Endothelial cell of umbilical vein (primary cell): ENCODE results near the gene LONP1. TPM values are rescaled to one million over a fixed set of nuclear protein-coding genes. Genes with fewer than 3 reads are reported as not detected.

Experiments
- BruUV-seq: library from RNA; stranded (reverse); fragments of 400-500 nt; replicated peaks from 2 replicates; lab custom pipeline; 2021; lab: Mats Ljungman, UMichigan
- CTCF ChIA-PET: fragments of 300-600, 350-600 bp; sonication (Branson Sonifier 250); formaldehyde crosslinking; loops from one replicate; lab custom pipeline; 2021; ENCODE audit warnings: antibody characterized with exemption, inconsistent platforms; lab: Charles Lee
- POLR2A ChIA-PET: fragments of 300-600, 350-600 bp; sonication (Branson Sonifier 250); formaldehyde crosslinking; loops from one replicate; lab custom pipeline; 2021; ENCODE audit warnings: antibody characterized with exemption, inconsistent platforms; lab: Charles Lee
- DNase-seq: peaks from one replicate; pipeline ENCODE4 v3.0.0-alpha.2; 2011; ENCODE audit warnings: low read depth, low spot score
- FAIRE-seq: peaks from 2 replicates; lab custom pipeline; 2011; peaks lifted over from hg19 to GRCh38; lab: Jason Lieb, UNC
- H2AFZ ChIP-seq: 2 replicates; pipeline ENCODE4 v1.6.0; 2012; ENCODE audit warnings: low read depth, low read length, control low read depth, inconsistent platforms
- H3K27ac ChIP-seq: 2 replicates; pipeline ENCODE4 v1.5.1; 2011; ENCODE audit warnings: low read depth, mild to moderate bottlenecking, control low read depth, low read length, moderate library complexity; ENCODE audit not compliant: insufficient read depth
- H3K27me3 ChIP-seq, 2 experiments: 2 replicates each; pipeline versions ENCODE4 v1.6.0 to v1.6.1; 2011; ENCODE audit warnings: low read length in 2 of 2, mixed read lengths in 1 of 2; ENCODE audit not compliant: control insufficient read depth in 2 of 2, insufficient read depth in 2 of 2
- H3K36me3 ChIP-seq, 2 experiments: 2 replicates in 1 of 2; 3 replicates in 1 of 2; pipeline ENCODE4 v1.5.1; 2011; ENCODE audit warnings: low read length in 2 of 2, mild to moderate bottlenecking in 1 of 2, moderate library complexity in 1 of 2; ENCODE audit not compliant: control insufficient read depth in 2 of 2, insufficient read depth in 2 of 2; ENCODE audit errors: extremely low read depth in 1 of 2
- H3K4me1 ChIP-seq: 3 replicates; pipeline ENCODE4 v1.5.1; 2011; ENCODE audit warnings: mild to moderate bottlenecking, low read length; ENCODE audit not compliant: control insufficient read depth, insufficient read depth; ENCODE audit errors: extremely low read depth
- H3K4me2 ChIP-seq: 2 replicates; pipeline ENCODE4 v1.6.1; 2011; ENCODE audit warnings: low read length, control low read depth, mixed read lengths; ENCODE audit not compliant: insufficient read depth
- H3K4me3 ChIP-seq, 3 experiments: fragments of 200-600 bp in 1 of 3; sonication (generic), shearing (Covaris generic) in 1 of 3; replicated peaks in 1 of 3; 2 replicates each; pipeline ENCODE4 v1.5.1; 2011 to 2016; ENCODE audit warnings: control low read depth in 3 of 3, low read length in 3 of 3, mild to moderate bottlenecking in 2 of 3, inconsistent platforms in 1 of 3, low read depth in 1 of 3, moderate library complexity in 1 of 3; ENCODE audit not compliant: insufficient read depth in 1 of 3
- H3K79me2 ChIP-seq: 2 replicates; pipeline ENCODE4 v1.6.0; 2012; ENCODE audit warnings: low read length, inconsistent platforms; ENCODE audit not compliant: control insufficient read depth, insufficient read depth
- H3K9ac ChIP-seq: replicated peaks from 2 replicates; pipeline ENCODE3; 2011; ENCODE audit warnings: low read length, control low read depth; ENCODE audit not compliant: insufficient read depth; ENCODE audit errors: extremely low read depth
- H3K9me1 ChIP-seq: replicated peaks from 3 replicates; pipeline ENCODE4 v1.6.0; 2011; ENCODE audit warnings: mild to moderate bottlenecking, low read length; ENCODE audit not compliant: control insufficient read depth, insufficient read depth; ENCODE audit errors: extremely low read depth
- H3K9me3 ChIP-seq: replicated peaks from 2 replicates; pipeline ENCODE4 v1.5.1; 2012; ENCODE audit warnings: low read length, inconsistent platforms; ENCODE audit not compliant: control insufficient read depth, insufficient read depth
- H4K20me1 ChIP-seq: replicated peaks from 2 replicates; pipeline ENCODE3; 2011; ENCODE audit warnings: mild to moderate bottlenecking, low read length; ENCODE audit not compliant: control insufficient read depth, insufficient read depth; ENCODE audit errors: extremely low read depth
- CTCF ChIP-seq, 2 donors: IDR thresholded peaks; 1 replicate in 1 of 2; 2 replicates in 1 of 2; pipeline ENCODE4 v1.5.1; 2011; ENCODE audit warnings: low read length in 2 of 2, mild to moderate bottlenecking in 2 of 2, moderate library complexity in 2 of 2, control low read depth in 1 of 2, inconsistent platforms in 1 of 2, low read depth in 1 of 2; ENCODE audit not compliant: insufficient read depth in 1 of 2; ENCODE audit errors: extremely low read depth in 1 of 2
- EZH2 ChIP-seq: IDR thresholded peaks from 2 replicates; pipeline ENCODE4 v1.6.1; 2012; ENCODE audit warnings: borderline replicate concordance, low read depth, mild to moderate bottlenecking, moderate library complexity, low read length, inconsistent platforms; ENCODE audit not compliant: severe bottlenecking
- FOS ChIP-seq: IDR thresholded peaks from 2 replicates; pipeline ENCODE4 v1.6.1; 2011; ENCODE audit warnings: mild to moderate bottlenecking, low read length, moderate library complexity, borderline replicate concordance; ENCODE audit not compliant: insufficient read depth
- GATA2 ChIP-seq: IDR thresholded peaks from 2 replicates; pipeline ENCODE4 v1.7.0; 2011; ENCODE audit warnings: low read depth, mild to moderate bottlenecking, moderate library complexity, mixed read lengths, low read length; ENCODE audit not compliant: insufficient read length, insufficient read depth
- JUN ChIP-seq: IDR thresholded peaks from 2 replicates; pipeline ENCODE4 v1.6.1; 2011; ENCODE audit warnings: borderline replicate concordance, low read depth; ENCODE audit not compliant: insufficient read length, insufficient read depth
- MAX ChIP-seq: IDR thresholded peaks from 2 replicates; pipeline ENCODE4 v1.6.1; 2011; ENCODE audit not compliant: insufficient read depth, insufficient read length
- MYC ChIP-seq: IDR thresholded peaks from one replicate; pipeline ENCODE4 v1.6.1; 2011; ENCODE audit warnings: mild to moderate bottlenecking, low read depth, low read length
- POLR2A ChIP-seq: IDR thresholded peaks from 2 replicates; pipeline ENCODE4 v1.6.1; 2012; ENCODE audit warnings: low read depth, mild to moderate bottlenecking, control low read depth, low read length
- POLR2AphosphoS5 ChIP-seq: IDR thresholded peaks from 2 replicates; pipeline ENCODE4 v1.6.1; 2012; ENCODE audit warnings: low read depth, mild to moderate bottlenecking, control low read depth, low read length, moderate library complexity; ENCODE audit not compliant: insufficient read depth
- dilution Hi-C: fragments of 300-500 bp; cut with MboI; formaldehyde crosslinking; loops from one replicate; pipeline ENCODE4 v1.15.0; 2019; ENCODE audit warnings: low sequenced_read_pairs; ENCODE audit not compliant: extremely low pct_ligation_motif_present
- intact Hi-C: fragments of 100-400 bp; cut with micrococcal nuclease; formaldehyde crosslinking; loops from one replicate; pipeline ENCODE4 v1.10.0; 2022
- polyA plus RNA-seq, 4 experiments: library from polyadenylated mRNA; depleted of rRNA in 3 of 4; stranded (reverse) in 3 of 4; unstranded in 1 of 4; fragments of >200 nt; gene quantifications; 2 replicates each; pipeline versions ENCODE4 v1.2.1 to v1.2.3, GENCODE V29; 2011 to 2012; ENCODE audit warnings: missing spikeins in 1 of 4
- total RNA-seq: library from RNA; stranded (reverse); gene quantifications from 2 replicates; pipeline ENCODE4 v1.2.3, GENCODE V29; 2021

The LONP1 gene
- total and polyA plus RNA-seq, 2 donors (not counting 3 experiments of a cell fraction or from before 2014, with no cell fraction given), result 70.0 to 95.7 TPM

DNA sequence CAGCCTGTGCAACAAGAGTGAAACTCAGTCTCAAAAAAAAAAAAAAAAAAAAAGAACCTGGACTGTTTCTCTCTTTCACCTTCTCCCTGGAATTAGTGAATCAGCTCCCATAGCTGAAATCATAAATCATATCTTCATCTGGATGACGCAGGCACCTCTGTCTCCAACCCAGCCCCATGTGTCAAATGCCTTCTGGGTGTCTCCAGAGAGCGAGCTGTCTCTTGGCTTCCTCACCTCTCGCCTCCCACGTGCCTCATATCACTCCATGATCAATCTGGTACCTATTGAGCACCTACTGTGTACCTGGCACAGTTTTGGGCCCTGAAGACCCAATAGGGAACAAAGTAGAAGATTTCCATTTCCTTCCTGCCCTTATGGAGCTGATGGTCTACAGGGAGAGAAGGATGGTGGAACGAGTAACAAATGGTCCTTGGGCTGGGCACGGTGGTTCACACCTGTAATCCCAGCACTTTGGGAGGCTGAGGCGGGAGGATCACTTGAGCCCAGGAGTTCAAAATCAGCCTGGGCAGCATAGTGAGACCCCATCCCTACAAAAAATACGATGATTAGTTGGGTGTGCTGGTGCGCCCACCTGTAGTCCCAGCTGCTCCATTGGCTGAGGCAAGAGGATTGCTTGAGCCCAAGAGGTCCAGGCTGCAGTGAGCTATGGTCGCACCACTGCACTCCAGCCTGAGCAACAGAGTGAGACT lies 36.6 kb downstream of the LONP1 start:
- H3K9me1 ChIP-seq, result no peaks in the 10 kb centered on the region
- intact Hi-C loops, result no loop called here
- no peak overlapping the region for H3K4me3 ChIP-seq
- DNase-seq (no peak), FAIRE-seq (no peak)
- peaks cover 10% of the 10 kb centered on the region for H3K4me1 ChIP-seq
- H3K4me2 ChIP-seq, result no peak overlapping the region
- dilution Hi-C loops, result no loop called here
- H3K27ac ChIP-seq, result no peak overlapping the region
- H3K27me3 ChIP-seq, result no peaks in the 10 kb centered on the region
- ChIA-PET POLR2A (interaction anchor here (0.7 kb wide), 1 partner anchor 146 kb away, joined by 4 read pairs; no protein-coding TSS in a partner anchor), CTCF (no interaction called here)
- no TSS peak for BruUV-seq
- H3K9me3 ChIP-seq, result no peaks in the 10 kb centered on the region
- TF ChIP-seq EZH2 (no peak), MAX (no peak), POLR2A (no peak), FOS (no peak), JUN (no peak), MYC (no peak), POLR2AphosphoS5 (no peak), CTCF (IDR thresholded peaks at IDR 0.05; ENCODE audit: extremely low read depth in 1 of 2, insufficient read depth in 1 of 2, low read depth in 1 of 2, low read length in 2 of 2) (no peak), GATA2 (no peak)
- H4K20me1 ChIP-seq, result no peaks in the 10 kb centered on the region
- peaks cover 9% of the 10 kb centered on the region for H3K79me2 ChIP-seq
- no peak overlapping the region for H2AFZ ChIP-seq
- no peaks in the 10 kb centered on the region for H3K36me3 ChIP-seq
- H3K9ac ChIP-seq, result no peak overlapping the region
